Measurements from ENCODE around the gene KRTAP10-1.

Gene KRTAP10-1

GRCh38 chr21:44502171-44502958 is 37.6 kb downstream of the KRTAP10-1 start:
- DNase-seq (ENCODE audit: low spot score) = no peak

- no peak for DNase-seq (ENCODE audit: low spot score)
These were observed 39.9 kb downstream of the KRTAP10-1 start for GRCh38 chr21:44500111-44500510.

- no peak for DNase-seq (ENCODE audit: low spot score)
These were observed 40.4 kb downstream of the KRTAP10-1 start for GRCh38 chr21:44499631-44500030.

GRCh38 chr21:44499211-44499560 is 40.8 kb downstream of the KRTAP10-1 start:
- DNase-seq (ENCODE audit: low spot score) = no peak

- no peak for DNase-seq (ENCODE audit: low spot score)
These were observed 41.5 kb downstream of the KRTAP10-1 start for GRCh38 chr21:44498280-44499210.

- no peak for DNase-seq (ENCODE audit: low spot score)
These were observed 42.3 kb downstream of the KRTAP10-1 start for GRCh38 chr21:44497703-44498126.

GRCh38 chr21:44496564-44497550 is 43.1 kb downstream of the KRTAP10-1 start:
- no peak for DNase-seq (ENCODE audit: low spot score)

GRCh38 chr21:44495611-44496563 is 44.1 kb downstream of the KRTAP10-1 start:
- DNase-seq (ENCODE audit: low spot score) = no peak

- no peak for DNase-seq (ENCODE audit: low spot score)
These were observed 45.0 kb downstream of the KRTAP10-1 start for GRCh38 chr21:44494956-44495355.

GRCh38 chr21:44494418-44494817 is 45.6 kb downstream of the KRTAP10-1 start:
- DNase-seq (ENCODE audit: low spot score) = no peak

GRCh38 chr21:44492567-44493385 is 47.2 kb downstream of the KRTAP10-1 start:
- no peak for DNase-seq (ENCODE audit: low spot score)

- DNase-seq (ENCODE audit: low spot score) = no peak
These were observed 49.2 kb downstream of the KRTAP10-1 start for GRCh38 chr21:44490816-44491215.

GRCh38 chr21:44490405-44490804 is 49.6 kb downstream of the KRTAP10-1 start:
- no peak for DNase-seq (ENCODE audit: low spot score)

GRCh38 chr21:44489962-44490361 is 50.0 kb downstream of the KRTAP10-1 start:
- DNase-seq (ENCODE audit: low spot score) = no peak

Measured in globus pallidus (tissue), 1 donor.